Neuronal stem cell (in vitro differentiated cells): Measurements from ENCODE around the gene NTSR1.

Source experiments
- DNase-seq: peaks from one replicate; pipeline ENCODE4 v3.0.0-alpha.2; 2013; ENCODE audit warnings: low spot score
- H2AFZ ChIP-seq: one replicate; pipeline ENCODE4 v1.6.1; 2013; ENCODE audit warnings: mild to moderate bottlenecking, low read length, inconsistent platforms
- H2AK5ac ChIP-seq: 2 replicates; pipeline ENCODE4 v1.6.1; 2013; ENCODE audit warnings: low read depth, mild to moderate bottlenecking, inconsistent platforms, low read length, moderate library complexity, mixed read lengths
- H2BK120ac ChIP-seq: 2 replicates; pipeline ENCODE4 v1.6.1; 2013; ENCODE audit warnings: low read depth, mild to moderate bottlenecking, inconsistent platforms, low read length, moderate library complexity, mixed read lengths
- H2BK12ac ChIP-seq: one replicate; pipeline ENCODE4 v1.6.1; 2013; ENCODE audit warnings: low read length, inconsistent platforms
- H2BK15ac ChIP-seq: 2 replicates; pipeline ENCODE4 v1.6.1; 2013; ENCODE audit warnings: mild to moderate bottlenecking, low read length, inconsistent platforms, mixed read lengths
- H2BK5ac ChIP-seq: one replicate; pipeline ENCODE4 v1.6.1; 2013; ENCODE audit warnings: inconsistent platforms, mild to moderate bottlenecking, low read length, moderate library complexity
- H3K14ac ChIP-seq: one replicate; pipeline ENCODE4 v1.6.1; 2013; ENCODE audit warnings: low read length, inconsistent platforms
- H3K18ac ChIP-seq: 2 replicates; pipeline ENCODE4 v1.6.1; 2013; ENCODE audit warnings: low read length, inconsistent platforms
- H3K23ac ChIP-seq: 2 replicates; pipeline ENCODE4 v1.6.1; 2013; ENCODE audit warnings: low read depth, mild to moderate bottlenecking, mixed read lengths, low read length, inconsistent platforms; ENCODE audit not compliant: poor library complexity
- H3K27ac ChIP-seq: replicated peaks from 3 replicates; pipeline ENCODE4 v1.5.1; 2013; ENCODE audit warnings: low read length, inconsistent platforms
- H3K27me3 ChIP-seq, 3 experiments: 2 replicates each; pipeline ENCODE4 v1.6.1; 2013; ENCODE audit warnings: low read length in 3 of 3, mild to moderate bottlenecking in 2 of 3, inconsistent platforms in 1 of 3, low read depth in 1 of 3, mixed read lengths in 1 of 3, moderate library complexity in 1 of 3; ENCODE audit not compliant: control insufficient read depth in 3 of 3, insufficient read depth in 3 of 3
- H3K36me3 ChIP-seq, 2 donors: replicated peaks in 1 of 2; 2 replicates each; pipeline ENCODE4 v1.6.1; 2013; ENCODE audit warnings: low read length in 2 of 2; ENCODE audit not compliant: control insufficient read depth in 2 of 2, insufficient read depth in 2 of 2
- H3K4ac ChIP-seq: 2 replicates; pipeline ENCODE4 v1.6.1; 2013; ENCODE audit warnings: inconsistent platforms, mild to moderate bottlenecking, low read length, moderate library complexity
- H3K4me1 ChIP-seq, 2 donors: 1 replicate in 1 of 2; 2 replicates in 1 of 2; pipeline ENCODE4 v1.6.1; 2013; ENCODE audit warnings: low read length in 2 of 2, low read depth in 1 of 2; ENCODE audit not compliant: control insufficient read depth in 2 of 2, insufficient read depth in 1 of 2
- H3K4me2 ChIP-seq: one replicate; pipeline ENCODE4 v1.6.1; 2013; ENCODE audit warnings: mild to moderate bottlenecking, low read length, inconsistent platforms; ENCODE audit not compliant: insufficient read depth, poor library complexity, severe bottlenecking
- H3K4me3 ChIP-seq, 2 donors: 2 replicates each; pipeline ENCODE4 v1.5.1; 2013; ENCODE audit warnings: low read length in 2 of 2, mild to moderate bottlenecking in 2 of 2, inconsistent platforms in 1 of 2, moderate library complexity in 1 of 2
- H3K79me1 ChIP-seq: one replicate; pipeline ENCODE4 v1.6.1; 2013; ENCODE audit warnings: low read depth, mild to moderate bottlenecking, inconsistent platforms, low read length, moderate library complexity
- H3K9ac ChIP-seq: one replicate; pipeline ENCODE4 v1.6.1; 2013; ENCODE audit warnings: mild to moderate bottlenecking, low read depth, low read length, inconsistent platforms; ENCODE audit not compliant: poor library complexity
- H3K9me3 ChIP-seq, 2 donors: replicated peaks in 1 of 2; 2 replicates each; pipeline versions ENCODE3 to v1.6.1; 2013; ENCODE audit warnings: low read length in 2 of 2, mild to moderate bottlenecking in 2 of 2, inconsistent platforms in 1 of 2, low read depth in 1 of 2, mixed read lengths in 1 of 2, moderate library complexity in 1 of 2; ENCODE audit not compliant: control insufficient read depth in 2 of 2, insufficient read depth in 1 of 2
- H4K8ac ChIP-seq: one replicate; pipeline ENCODE4 v1.6.1; 2013; ENCODE audit warnings: low read depth, mild to moderate bottlenecking, inconsistent platforms, low read length, moderate library complexity
- H4K91ac ChIP-seq: one replicate; pipeline ENCODE4 v1.6.1; 2013; ENCODE audit warnings: low read length, low read depth, mild to moderate bottlenecking, inconsistent platforms; ENCODE audit not compliant: poor library complexity
- whole genome bisulfite sequencing, 2 donors: extraction: QIAGEN DNeasy Blood & Tissue Kit; methylation state at CpG; one replicate each; pipeline ENCODE4 v1.1.7; 2013; ENCODE audit warnings: missing lambda C conversion rate in 2 of 2, mixed read lengths in 1 of 2; ENCODE audit not compliant: insufficient read length in 2 of 2, insufficient replicate concordance in 1 of 2; ENCODE audit errors: extremely low coverage in 2 of 2; 5-methylcytosine and 5-hydroxymethylcytosine counted together

Gene NTSR1

GRCh38 chr20:62725596-62726268 is 17.1 kb downstream of the NTSR1 start:
- WGBS, 2 donors = no CpG with 5 or more reads among the region's 15 CpGs
- DNase-seq = no peak
- Histone ChIP-seq H3K36me3 (no peaks in the 10 kb centered on the region), H2BK12ac (no peak overlapping the region), H2BK15ac (no peak overlapping the region), H3K4me2 (no peak overlapping the region), H3K4me3 (no peak overlapping the region), H3K4ac (no peak overlapping the region), H2AK5ac (no peak overlapping the region), H3K9ac (no peak overlapping the region), H3K79me1 (peaks cover 3% of the 10 kb centered on the region), H3K9me3 (peaks cover 5 to 15% of the 10 kb centered on the region in 2 donors), H3K27me3 (peaks cover 0 to 81% (median 0%) of the 10 kb centered on the region in 3 experiments), H2AFZ (no peak overlapping the region), H3K23ac (peak overlapping the region; percentile 3), H3K27ac (no peak overlapping the region), H2BK120ac (no peak overlapping the region), H3K14ac (no peak overlapping the region), H3K4me1 (no peaks in the 10 kb centered on the region), H2BK5ac (peak overlapping the region; percentile 57), H4K91ac (no peak overlapping the region), H3K18ac (peak overlapping the region; percentile 19), H4K8ac (no peak overlapping the region)

- H3K18ac ChIP-seq = peak overlapping the region; percentile 35
- H2AK5ac ChIP-seq = no peak overlapping the region
- H3K23ac ChIP-seq = no peak overlapping the region
- peaks cover 5 to 12% of the 10 kb centered on the region in 2 donors for H3K9me3 ChIP-seq
- H3K14ac ChIP-seq = peak overlapping the region; percentile 75
- no peak for DNase-seq
- H3K4me1 ChIP-seq = no peaks in the 10 kb centered on the region
- no peak overlapping the region for H2BK5ac ChIP-seq
- H3K27ac ChIP-seq = no peak overlapping the region
- no peak overlapping the region for H4K8ac ChIP-seq
- H4K91ac ChIP-seq = no peak overlapping the region
- no CpG with 5 or more reads among the region's 12 CpGs for WGBS, 2 donors
- no peak overlapping the region for H3K9ac ChIP-seq
- H3K4ac ChIP-seq = no peak overlapping the region
- peaks cover 3% of the 10 kb centered on the region for H3K79me1 ChIP-seq
- peak overlapping the region; percentile 63 for H2BK12ac ChIP-seq
- H3K4me2 ChIP-seq = no peak overlapping the region
- no peak overlapping the region for H2BK15ac ChIP-seq
- H3K36me3 ChIP-seq = no peaks in the 10 kb centered on the region
- no peak overlapping the region for H3K4me3 ChIP-seq
- H2BK120ac ChIP-seq = no peak overlapping the region
- H2AFZ ChIP-seq = no peak overlapping the region
- peaks cover 0 to 80% (median 0%) of the 10 kb centered on the region in 3 experiments for H3K27me3 ChIP-seq
Measured at GRCh38 chr20:62726276-62726675, 17.6 kb downstream of the NTSR1 start.

- Histone ChIP-seq H3K23ac (no peak overlapping the region), H3K79me1 (peaks cover 3% of the 10 kb centered on the region), H3K18ac (peak overlapping the region; percentile 89), H3K36me3 (no peaks in the 10 kb centered on the region), H3K4me2 (no peak overlapping the region), H2BK5ac (peak overlapping the region; percentile 53), H2BK120ac (peak overlapping the region; percentile 31), H3K27me3 (peaks cover 0 to 73% (median 0%) of the 10 kb centered on the region in 3 experiments), H3K4me1 (no peaks in the 10 kb centered on the region), H3K9me3 (peaks cover 2 to 6% of the 10 kb centered on the region in 2 donors), H2AFZ (no peak overlapping the region), H3K27ac (no peak overlapping the region), H3K14ac (no peak overlapping the region), H3K4ac (no peak overlapping the region), H4K91ac (no peak overlapping the region), H2AK5ac (peak overlapping the region; percentile 35), H2BK15ac (peak overlapping the region; percentile 55), H3K9ac (no peak overlapping the region), H3K4me3 (no peak overlapping the region), H4K8ac (peak overlapping the region; percentile 65), H2BK12ac (no peak overlapping the region)
- no CpG with 5 or more reads among the region's 31 CpGs for WGBS, 2 donors
- no peak for DNase-seq
Measured at GRCh38 chr20:62726716-62727583, 18.3 kb downstream of the NTSR1 start.

GRCh38 chr20:62727584-62728027 is 19.0 kb downstream of the NTSR1 start:
- H3K4me3 ChIP-seq = no peak overlapping the region
- no peak overlapping the region for H3K27ac ChIP-seq
- H3K18ac ChIP-seq = peak overlapping the region; percentile 89
- H4K91ac ChIP-seq = no peak overlapping the region
- peaks cover 3% of the 10 kb centered on the region for H3K79me1 ChIP-seq
- H3K9ac ChIP-seq = no peak overlapping the region
- H4K8ac ChIP-seq = peak overlapping the region; percentile 65
- no peaks in the 10 kb centered on the region for H3K36me3 ChIP-seq
- H2AFZ ChIP-seq = no peak overlapping the region
- no peak overlapping the region for H2BK12ac ChIP-seq
- H2AK5ac ChIP-seq = peak overlapping the region; percentile 35
- H3K27me3 ChIP-seq = peaks cover 0 to 66% (median 2%) of the 10 kb centered on the region in 3 experiments
- peak overlapping the region; percentile 31 for H2BK120ac ChIP-seq
- peak overlapping the region; percentile 53 for H2BK5ac ChIP-seq
- no peak overlapping the region for H3K4me2 ChIP-seq
- H3K4ac ChIP-seq = no peak overlapping the region
- peak overlapping the region; percentile 43 for H3K23ac ChIP-seq
- no peak for DNase-seq
- H3K14ac ChIP-seq = no peak overlapping the region
- H3K4me1 ChIP-seq = no peaks in the 10 kb centered on the region
- peak overlapping the region; percentile 55 for H2BK15ac ChIP-seq
- no CpG with 5 or more reads among the region's 15 CpGs for WGBS, 2 donors
- peaks cover 0 to 2% of the 10 kb centered on the region in 2 donors for H3K9me3 ChIP-seq
